GM20000 (cell line): Measurements from ENCODE around the gene AGPAT2.
A peak's percentile ranks its signal among the peaks of the same experiment; 100 is the strongest.

Experiments used
- DNase-seq: peaks from one replicate; pipeline ENCODE4 v3.0.0; 2012; ENCODE audit warnings: low spot score
- CTCF ChIP-seq: IDR thresholded peaks from 2 replicates; pipeline ENCODE4 v1.5.1; 2012; ENCODE audit warnings: mild to moderate bottlenecking, control low read depth; ENCODE audit errors: extremely low read depth, missing control alignments

AGPAT2 gene

GRCh38 chr9:136686794-136687711 is at the start of gene AGPAT2:
Gene AGPAT2, minus strand, starts transcription at chr9:136687457. Its CDS starts 100 bp downstream, at chr9:136687357.
- no peak for TF ChIP-seq CTCF
- DNase-seq: peak; percentile 99

- TF ChIP-seq CTCF: no peak
- DNase-seq: no peak
Observed at GRCh38 chr9:136735812-136736480, 48.7 kb upstream of the AGPAT2 start.

GRCh38 chr9:136734837-136735496 is 47.7 kb upstream of the AGPAT2 start:
- DNase-seq: no peak
- no peak for TF ChIP-seq CTCF

GRCh38 chr9:136733611-136734010 is 46.4 kb upstream of the AGPAT2 start:
- no peak for DNase-seq

GRCh38 chr9:136732444-136733178 is 45.4 kb upstream of the AGPAT2 start:
- DNase-seq: no peak
- TF ChIP-seq CTCF: no peak

More at GRCh38 chr9:136733611-136734010, 46.4 kb upstream of the AGPAT2 start:
- TF ChIP-seq CTCF: no peak

- no peak for TF ChIP-seq CTCF
Observed at GRCh38 chr9:136729926-136730325, 42.7 kb upstream of the AGPAT2 start.

More at GRCh38 chr9:136729926-136730325, 42.7 kb upstream of the AGPAT2 start:
- DNase-seq: no peak
